Muscle of back (tissue), 11 donors: ENCODE data around the gene SORD. TPM values are rescaled to one million over a fixed set of nuclear protein-coding genes. Genes with fewer than 3 reads are reported as not detected.
A peak's percentile ranks its signal among the peaks of the same experiment; 100 is the strongest.
"Not testable (repeated sequence)": the region's sequence is repeated elsewhere in the genome, so short reads cannot be mapped to it uniquely, and the experiment has no call there.

Source experiments
- DNase-seq, 3 donors: peaks; one replicate each; pipeline versions ENCODE4 v3.0.0 to v3.0.0-alpha.2; 2013
- polyA plus RNA-seq, 10 donors: library from polyadenylated mRNA; unstranded; fragments of 120-200 nt; gene quantifications; one replicate each; pipeline ENCODE4 v1.2.1, GENCODE V29; 2013; ENCODE audit not compliant: insufficient read length in 10 of 10

Gene SORD
- polyA plus RNA-seq, 10 donors: 5.7 to 12.4 (median 7.0) TPM

GRCh38 chr15:45094358-45094730 lies 71.3 kb downstream of the SORD start:
- no peak for DNase-seq

GRCh38 chr15:45095661-45096060 lies 72.7 kb downstream of the SORD start:
- DNase-seq: no peak

GRCh38 chr15:45097466-45097865 lies 74.5 kb downstream of the SORD start:
- DNase-seq: no peak

- no peak for DNase-seq
Observed at GRCh38 chr15:45099549-45100165, 76.7 kb downstream of the SORD start.

GRCh38 chr15:45100884-45101625 lies 78.1 kb downstream of the SORD start:
- DNase-seq: no peak

- no peak for DNase-seq
Observed at GRCh38 chr15:45101749-45102148, 78.8 kb downstream of the SORD start.

- no peak for DNase-seq
Observed at GRCh38 chr15:45102226-45102625, 79.2 kb downstream of the SORD start.

GRCh38 chr15:45104170-45104569 lies 81.2 kb downstream of the SORD start:
- DNase-seq: not testable (repeated sequence)

- no peak for DNase-seq
Observed at GRCh38 chr15:45105586-45105985, 82.6 kb downstream of the SORD start.

GRCh38 chr15:45106002-45106790 lies 83.2 kb downstream of the SORD start:
- DNase-seq: no peak

- DNase-seq: no peak
Observed at GRCh38 chr15:45107941-45108630, 85.1 kb downstream of the SORD start.

GRCh38 chr15:45110256-45110820 lies 87.3 kb downstream of the SORD start:
- DNase-seq: no peak

GRCh38 chr15:45111390-45112142 lies 88.6 kb downstream of the SORD start:
- DNase-seq: no peak

- no peak for DNase-seq
Observed at GRCh38 chr15:45112143-45112590, 89.2 kb downstream of the SORD start.

GRCh38 chr15:45112591-45113379 lies 89.8 kb downstream of the SORD start:
- peak in 1 of 3 donors; percentile 31 for DNase-seq

- no peak for DNase-seq
Observed at GRCh38 chr15:45113380-45113990, 90.5 kb downstream of the SORD start.

- peak in 1 of 3 donors; percentile 33 for DNase-seq
Observed at GRCh38 chr15:45114076-45114750, 91.2 kb downstream of the SORD start, which contains the start of the genes DUOX2 and DUOXA2. TSS of gene DUOX2 (minus strand) at chr15:45114172. CDS start at chr15:45113411, 761 bp downstream. TSS of gene DUOXA2 (plus strand) at chr15:45114326. CDS start at chr15:45114606, 280 bp downstream.

GRCh38 chr15:45114751-45115085 lies 91.7 kb downstream of the SORD start:
- DNase-seq: no peak

- no peak for DNase-seq
Observed at GRCh38 chr15:45115312-45115820, 92.4 kb downstream of the SORD start.
